Right lobe of liver (tissue), 4 donors: Measurements from ENCODE around the gene TOM1L2.

Experiments used
- POLR2A ChIP-seq: fragments of 450-650 bp; IDR thresholded peaks from one replicate; pipeline ENCODE4 v1.6.1; 2017; ENCODE audit warnings: antibody characterized with exemption, mild to moderate bottlenecking
- TF ChIP-seq, protein P1 (sequence below), 4 donors: fragments of 200-600 bp in 3 of 4; fragments of 450-650 bp in 1 of 4; IDR thresholded peaks; one replicate each; pipeline versions ENCODE4 v1.5.1 to v1.8.0; 2016 to 2022; ENCODE audit warnings: antibody characterized with exemption in 4 of 4, mild to moderate bottlenecking in 2 of 4
- donor health status: DM: no; HTN: no; CAD: no.
- donor health status: DM: no; HTN: no; CAD: no.
- donor health status: DM: no; HTN: yes; CAD: no.

DNA sequence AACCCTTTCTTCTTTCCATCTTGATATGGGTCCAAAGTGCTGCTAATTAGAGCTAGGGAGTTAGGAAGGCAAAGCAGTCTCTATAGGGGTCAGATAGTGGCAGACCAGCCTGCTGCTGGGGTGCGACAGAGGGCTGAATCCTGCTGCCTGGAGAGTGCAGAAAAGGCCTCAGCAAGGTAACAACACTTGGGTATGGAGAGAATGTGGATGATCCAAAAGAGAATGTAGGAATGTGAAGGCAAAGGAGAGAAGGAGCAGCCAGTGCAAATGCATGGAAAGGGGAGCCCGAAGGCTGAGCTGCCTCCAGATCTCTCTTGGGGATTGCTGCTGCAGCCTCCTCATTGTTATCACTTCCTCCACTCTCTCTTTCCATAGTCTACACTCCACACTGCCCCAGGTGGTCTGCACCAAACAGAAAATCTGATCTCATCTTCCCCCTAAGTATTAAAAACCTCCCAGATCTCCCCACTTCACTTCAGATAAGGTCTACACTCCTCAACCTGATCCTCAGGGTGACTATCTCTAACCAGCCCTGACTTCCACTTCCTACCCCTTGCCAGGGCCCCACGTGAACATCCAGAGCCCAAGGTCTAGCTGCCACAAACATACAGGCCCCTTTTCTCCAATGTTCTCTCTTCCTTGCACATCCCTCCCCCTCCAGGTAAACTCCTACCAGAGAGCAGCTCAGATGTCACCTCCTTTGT lies 28.8 kb downstream of the TOM1L2 start:
- TF ChIP-seq, protein P1, sequence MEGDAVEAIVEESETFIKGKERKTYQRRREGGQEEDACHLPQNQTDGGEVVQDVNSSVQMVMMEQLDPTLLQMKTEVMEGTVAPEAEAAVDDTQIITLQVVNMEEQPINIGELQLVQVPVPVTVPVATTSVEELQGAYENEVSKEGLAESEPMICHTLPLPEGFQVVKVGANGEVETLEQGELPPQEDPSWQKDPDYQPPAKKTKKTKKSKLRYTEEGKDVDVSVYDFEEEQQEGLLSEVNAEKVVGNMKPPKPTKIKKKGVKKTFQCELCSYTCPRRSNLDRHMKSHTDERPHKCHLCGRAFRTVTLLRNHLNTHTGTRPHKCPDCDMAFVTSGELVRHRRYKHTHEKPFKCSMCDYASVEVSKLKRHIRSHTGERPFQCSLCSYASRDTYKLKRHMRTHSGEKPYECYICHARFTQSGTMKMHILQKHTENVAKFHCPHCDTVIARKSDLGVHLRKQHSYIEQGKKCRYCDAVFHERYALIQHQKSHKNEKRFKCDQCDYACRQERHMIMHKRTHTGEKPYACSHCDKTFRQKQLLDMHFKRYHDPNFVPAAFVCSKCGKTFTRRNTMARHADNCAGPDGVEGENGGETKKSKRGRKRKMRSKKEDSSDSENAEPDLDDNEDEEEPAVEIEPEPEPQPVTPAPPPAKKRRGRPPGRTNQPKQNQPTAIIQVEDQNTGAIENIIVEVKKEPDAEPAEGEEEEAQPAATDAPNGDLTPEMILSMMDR (IDR thresholded peaks at IDR 0.05), result no peak
- no peak for TF ChIP-seq POLR2A
